ENCODE measurements around the gene PLXNA1. TPM values are rescaled to one million over a fixed set of nuclear protein-coding genes. Genes with fewer than 3 reads are reported as not detected.

Gene PLXNA1
- total RNA-seq, 3 donors from 2014 or later = 21.3 to 32.2 (median 25.9) TPM

DNA sequence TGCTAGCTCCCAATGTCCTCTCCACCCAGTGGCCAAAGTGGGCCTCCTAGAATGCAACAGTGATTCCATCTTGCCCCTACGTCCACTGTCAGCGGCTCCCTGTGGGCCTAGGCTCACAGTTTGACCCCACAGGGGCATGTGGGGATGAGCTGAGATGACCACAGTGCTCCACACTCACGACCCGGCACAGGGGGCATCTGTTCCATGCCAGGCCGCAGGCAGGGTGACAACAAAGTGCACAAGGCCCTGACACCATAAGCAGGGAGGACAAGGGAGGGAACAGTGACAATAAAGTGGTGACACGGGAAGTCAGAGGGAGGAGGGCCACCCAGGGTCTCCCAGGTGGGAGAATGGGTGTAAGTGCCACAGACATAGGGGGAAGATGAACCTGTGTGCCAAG lies 5.1 kb upstream of the PLXNA1 start:
- no peak for DNase-seq (ENCODE audit: low spot score in 2 of 2)
- TF ChIP-seq POLR2A (IDR thresholded peaks at IDR 0.05) = no peak
- TF ChIP-seq POLR2AphosphoS5 (IDR thresholded peaks at IDR 0.05) = no peak
- TF ChIP-seq, protein P1, sequence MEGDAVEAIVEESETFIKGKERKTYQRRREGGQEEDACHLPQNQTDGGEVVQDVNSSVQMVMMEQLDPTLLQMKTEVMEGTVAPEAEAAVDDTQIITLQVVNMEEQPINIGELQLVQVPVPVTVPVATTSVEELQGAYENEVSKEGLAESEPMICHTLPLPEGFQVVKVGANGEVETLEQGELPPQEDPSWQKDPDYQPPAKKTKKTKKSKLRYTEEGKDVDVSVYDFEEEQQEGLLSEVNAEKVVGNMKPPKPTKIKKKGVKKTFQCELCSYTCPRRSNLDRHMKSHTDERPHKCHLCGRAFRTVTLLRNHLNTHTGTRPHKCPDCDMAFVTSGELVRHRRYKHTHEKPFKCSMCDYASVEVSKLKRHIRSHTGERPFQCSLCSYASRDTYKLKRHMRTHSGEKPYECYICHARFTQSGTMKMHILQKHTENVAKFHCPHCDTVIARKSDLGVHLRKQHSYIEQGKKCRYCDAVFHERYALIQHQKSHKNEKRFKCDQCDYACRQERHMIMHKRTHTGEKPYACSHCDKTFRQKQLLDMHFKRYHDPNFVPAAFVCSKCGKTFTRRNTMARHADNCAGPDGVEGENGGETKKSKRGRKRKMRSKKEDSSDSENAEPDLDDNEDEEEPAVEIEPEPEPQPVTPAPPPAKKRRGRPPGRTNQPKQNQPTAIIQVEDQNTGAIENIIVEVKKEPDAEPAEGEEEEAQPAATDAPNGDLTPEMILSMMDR (IDR thresholded peaks at IDR 0.05) = no peak
- intact Hi-C loops (cut with DNase I; ENCODE audit: low total_unique reads) = no loop called here
- H3K36me3 ChIP-seq = no peaks in the 10 kb centered on the region
- H3K4me3 ChIP-seq = no peak overlapping the region
- no peak overlapping the region for H3K27ac ChIP-seq
- no peaks in the 10 kb centered on the region for H3K4me1 ChIP-seq
- peaks cover 5 to 14% of the 10 kb centered on the region in 2 donors for H3K9me3 ChIP-seq
- no peaks in the 10 kb centered on the region for H3K27me3 ChIP-seq

DNA sequence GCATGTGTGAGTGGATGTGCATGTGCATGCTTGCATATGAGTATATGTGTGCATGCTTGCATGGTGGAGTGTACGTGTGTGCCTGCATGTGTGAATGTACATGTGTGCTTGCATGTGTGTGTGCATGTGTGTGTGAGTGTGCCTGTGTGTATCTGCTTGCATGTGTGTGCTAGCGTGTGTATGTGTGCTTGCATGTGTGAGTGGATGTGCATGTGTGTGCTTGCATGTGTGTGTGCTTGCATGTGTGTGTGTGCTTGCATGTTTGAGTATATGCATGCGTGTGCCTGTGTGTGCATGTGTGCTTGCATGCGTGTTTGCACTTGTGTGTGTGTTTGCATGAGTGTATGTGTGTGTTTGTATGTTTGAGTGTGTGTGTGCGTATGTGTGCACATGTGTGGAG lies 4.6 kb upstream of the PLXNA1 start:
- no peak overlapping the region for H3K27ac ChIP-seq
- H3K36me3 ChIP-seq = no peaks in the 10 kb centered on the region
- H3K4me1 ChIP-seq = no peaks in the 10 kb centered on the region
- intact Hi-C loops (cut with DNase I; ENCODE audit: low total_unique reads) = no loop called here
- H3K9me3 ChIP-seq = peaks cover 5 to 14% of the 10 kb centered on the region in 2 donors
- H3K4me3 ChIP-seq = no peak overlapping the region
- H3K27me3 ChIP-seq = no peaks in the 10 kb centered on the region
- TF ChIP-seq, protein P1 (IDR thresholded peaks at IDR 0.05) = no peak
- TF ChIP-seq POLR2AphosphoS5 (IDR thresholded peaks at IDR 0.05) (no peak), POLR2A (IDR thresholded peaks at IDR 0.05) (no peak)
- no peak for DNase-seq (ENCODE audit: low spot score in 2 of 2)

DNA sequence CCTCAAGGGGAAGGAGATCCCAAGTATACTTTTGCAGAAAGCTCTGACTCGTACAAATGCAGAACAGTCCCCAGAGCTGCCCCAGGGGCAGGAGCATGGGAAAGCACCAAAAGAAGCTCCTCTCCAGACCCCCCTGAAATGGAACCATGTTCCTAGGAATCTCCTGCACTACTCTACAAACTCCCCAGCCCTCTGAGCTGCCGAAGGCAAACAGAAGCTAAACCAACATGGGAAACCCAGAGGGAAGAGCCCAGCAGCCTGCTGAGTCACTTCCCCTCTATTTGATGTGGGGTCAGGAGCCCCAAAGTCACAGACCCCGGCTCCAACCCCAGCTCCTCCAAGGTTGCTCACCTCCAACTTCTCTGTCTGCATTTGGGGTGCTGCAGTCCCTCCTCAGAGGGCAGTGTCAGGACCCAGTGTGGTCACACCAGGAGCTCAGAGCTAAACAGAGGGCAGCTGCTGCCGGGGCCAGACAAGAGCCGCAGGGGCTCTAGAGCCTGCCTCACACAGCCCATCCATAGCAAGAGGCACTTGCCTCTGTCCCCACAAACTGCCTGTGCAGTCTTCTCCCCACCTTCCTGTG lies 3.8 kb upstream of the PLXNA1 start:
- Histone ChIP-seq H3K27me3 (no peaks in the 10 kb centered on the region), H3K4me3 (no peak overlapping the region), H3K36me3 (no peaks in the 10 kb centered on the region), H3K9me3 (peaks cover under 1 to 14% of the 10 kb centered on the region in 2 donors), H3K4me1 (peaks cover 0 to 2% of the 10 kb centered on the region in 2 donors), H3K27ac (no peak overlapping the region)
- no peak for DNase-seq (ENCODE audit: low spot score in 2 of 2)
- intact Hi-C loops (cut with DNase I; ENCODE audit: low total_unique reads) = no loop called here
- no peak for TF ChIP-seq POLR2AphosphoS5 (IDR thresholded peaks at IDR 0.05)
- no peak for TF ChIP-seq POLR2A (IDR thresholded peaks at IDR 0.05)
- TF ChIP-seq, protein P1 (IDR thresholded peaks at IDR 0.05) = no peak

DNA sequence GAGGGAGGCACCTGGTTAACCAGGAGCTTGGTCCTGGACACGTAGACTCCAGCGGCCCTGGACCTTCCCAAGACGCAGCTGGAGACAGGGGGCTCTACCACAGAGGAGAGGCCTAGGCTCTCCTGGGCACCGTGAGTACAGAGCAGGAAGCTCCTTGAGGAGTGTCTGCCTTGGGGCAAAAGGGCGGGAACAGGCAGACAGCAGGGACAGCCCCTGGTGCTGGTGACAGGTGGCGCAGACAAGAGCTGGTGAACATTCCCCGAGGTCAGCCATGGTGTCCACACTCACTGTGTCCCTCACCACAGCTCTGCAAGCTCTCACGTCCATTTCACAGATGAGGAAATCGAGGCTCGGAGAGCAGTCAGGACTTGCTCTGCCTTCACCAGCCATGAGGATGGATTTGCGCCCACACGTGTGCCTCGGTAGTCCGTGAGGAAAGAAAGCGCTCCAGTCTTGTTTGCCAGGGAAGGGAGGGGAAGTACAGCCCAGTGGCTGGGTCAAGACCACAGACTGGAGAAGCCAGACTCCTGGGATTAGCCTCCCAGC lies 2.6 kb upstream of the PLXNA1 start:
- intact Hi-C loops (cut with DNase I; ENCODE audit: low total_unique reads) = loop anchor here (5.0 kb wide), 1 partner anchor 228 kb away; no protein-coding TSS in a partner anchor
- no peak for DNase-seq (ENCODE audit: low spot score in 2 of 2)
- H3K4me3 ChIP-seq = no peak overlapping the region
- TF ChIP-seq, protein P1 (IDR thresholded peaks at IDR 0.05) = no peak
- TF ChIP-seq POLR2AphosphoS5 (IDR thresholded peaks at IDR 0.05) (no peak), POLR2A (IDR thresholded peaks at IDR 0.05) (no peak)
- peaks cover 0 to 2% of the 10 kb centered on the region in 2 donors for H3K9me3 ChIP-seq
- peaks cover 0 to 3% of the 10 kb centered on the region in 2 donors for H3K4me1 ChIP-seq
- no peaks in the 10 kb centered on the region for H3K36me3 ChIP-seq
- H3K27ac ChIP-seq = no peak overlapping the region
- H3K27me3 ChIP-seq = no peaks in the 10 kb centered on the region

DNA sequence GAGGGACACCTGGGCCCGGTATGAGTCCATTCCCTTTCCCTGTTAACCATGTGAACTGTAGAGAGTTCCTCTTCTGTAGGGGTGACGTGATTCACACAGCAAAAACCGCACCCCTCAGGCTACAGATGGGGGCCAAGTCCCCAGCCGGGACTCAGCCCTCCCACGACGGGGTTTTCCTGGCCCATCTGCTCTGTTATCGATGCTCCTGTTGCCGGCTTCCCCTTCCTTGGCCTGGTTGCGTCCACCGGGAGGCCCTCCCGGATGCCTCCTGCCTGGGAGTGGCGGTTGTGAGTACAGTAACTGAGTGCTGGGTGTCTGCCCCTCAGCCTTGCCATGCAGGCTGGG lies 817 bp upstream of the PLXNA1 start:
- Histone ChIP-seq H3K4me1 (peaks cover 3 to 6% of the 10 kb centered on the region in 2 donors), H3K9me3 (no peaks in the 10 kb centered on the region), H3K27me3 (no peaks in the 10 kb centered on the region), H3K4me3 (peak overlapping the region; percentile 28 to 94 (median 85)), H3K27ac (peak overlapping the region; percentile 40 to 77), H3K36me3 (no peaks in the 10 kb centered on the region)
- no peak for TF ChIP-seq POLR2AphosphoS5 (IDR thresholded peaks at IDR 0.05)
- no peak for TF ChIP-seq POLR2A (IDR thresholded peaks at IDR 0.05)
- TF ChIP-seq, protein P1 (IDR thresholded peaks at IDR 0.05) = no peak
- DNase-seq (ENCODE audit: low spot score in 2 of 2) = no peak
- intact Hi-C loops (cut with DNase I; ENCODE audit: low total_unique reads) = loop anchor here (5.0 kb wide), 1 partner anchor 230 kb away; no protein-coding TSS in a partner anchor
